ENCODE results near the gene HTT. TPM values are rescaled to one million over a fixed set of nuclear protein-coding genes. Genes with fewer than 3 reads are reported as not detected.

HTT gene
- total RNA-seq, 1 experiment from 2014 or later = 64.4 TPM

- no peaks in the 10 kb centered on the region for H3K79me2 ChIP-seq (ENCODE audit: insufficient read depth, low read length)
- no peak for DNase-seq
- no peak for TF ChIP-seq CTCF (conservative IDR thresholded peaks at IDR 0.05)
These were observed 63.4 kb downstream of the HTT start for GRCh38 chr4:3137908-3138307.

More at GRCh38 chr4:3137908-3138307, 63.4 kb downstream of the HTT start:
- Histone ChIP-seq H3T11ph (ENCODE audit: low read length) (no peak overlapping the region), H4K5ac (ENCODE audit: insufficient read length, low read depth, low read length) (no peak overlapping the region), H2BK5ac (ENCODE audit: insufficient read length, low read length) (no peak overlapping the region), H3K27me3 (ENCODE audit: insufficient read depth, low read length) (no peaks in the 10 kb centered on the region), H2BK12ac (ENCODE audit: insufficient read length, low read depth, low read length) (no peak overlapping the region), H2BK15ac (ENCODE audit: low read depth, low read length) (no peak overlapping the region), H2AFZ (ENCODE audit: low read length) (no peak overlapping the region), H3K4me2 (ENCODE audit: insufficient read depth, insufficient read length, low read length) (no peak overlapping the region), H4K20me1 (ENCODE audit: control insufficient read depth, insufficient read depth, insufficient read length) (no peaks in the 10 kb centered on the region), H3K23ac (ENCODE audit: insufficient read length, low read depth, low read length) (no peak overlapping the region), H3K4me1 (ENCODE audit: insufficient read depth, low read length) (no peaks in the 10 kb centered on the region), H3K9ac (ENCODE audit: extremely low read depth, insufficient read length, low read length) (no peak overlapping the region), H4K91ac (ENCODE audit: insufficient read length, low read depth, low read length) (no peak overlapping the region), H3K27ac (ENCODE audit: insufficient read length, low read depth, low read length) (no peak overlapping the region), H2BK20ac (ENCODE audit: low read depth, low read length, poor library complexity, severe bottlenecking) (no peak overlapping the region), H3K79me1 (ENCODE audit: insufficient read depth, low read depth, low read length, poor library complexity, severe bottlenecking) (no peaks in the 10 kb centered on the region), H3K56ac (ENCODE audit: insufficient read length, low read depth, low read length) (no peak overlapping the region), H3K14ac (ENCODE audit: insufficient read depth, low read length) (no peak overlapping the region), H3K4ac (ENCODE audit: low read depth, low read length) (no peak overlapping the region), H3K23me2 (ENCODE audit: insufficient read length, low read depth, low read length, poor library complexity, severe bottlenecking) (no peaks in the 10 kb centered on the region), H3K9me3 (ENCODE audit: control insufficient read depth, low read depth, low read length) (no peaks in the 10 kb centered on the region), H4K8ac (replicated peaks; ENCODE audit: insufficient read length, low read depth, low read length) (no peak overlapping the region), H2BK120ac (ENCODE audit: low read depth, low read length, poor library complexity, severe bottlenecking) (no peak overlapping the region), H3K18ac (ENCODE audit: insufficient read length, low read depth, low read length) (no peak overlapping the region), H2AK5ac (ENCODE audit: insufficient read length, low read length) (no peak overlapping the region)
- Mint-ChIP-seq H3K27me3 (ENCODE audit: low read depth) (no peaks in the 10 kb centered on the region), H3K36me3 (ENCODE audit: insufficient read depth in 1 of 3, low read depth in 3 of 3) (peaks cover 25 to 78% (median 63%) of the 10 kb centered on the region in 3 experiments; a peak in 6 of 7 replicates), H3K4me3 (no peak overlapping the region), H3K9me3 (no peaks in the 10 kb centered on the region), H3K27ac (no peak overlapping the region), H3K4me1 (no peaks in the 10 kb centered on the region)
- 100% methylated on average over 2 of the region's 2 CpGs for WGBS (ENCODE audit: extremely low coverage, insufficient read length, low lambda C conversion rate)
